HG03064 (cell line): ENCODE measurements around the gene SLC30A5.

Experiments used
- ATAC-seq: cut with Tn5 transposase; IDR thresholded peaks from one replicate; pipeline ENCODE4 v1.9.1; 2021; ENCODE audit warnings: low read depth; ENCODE audit not compliant: unreplicated experiment

Gene SLC30A5

DNA sequence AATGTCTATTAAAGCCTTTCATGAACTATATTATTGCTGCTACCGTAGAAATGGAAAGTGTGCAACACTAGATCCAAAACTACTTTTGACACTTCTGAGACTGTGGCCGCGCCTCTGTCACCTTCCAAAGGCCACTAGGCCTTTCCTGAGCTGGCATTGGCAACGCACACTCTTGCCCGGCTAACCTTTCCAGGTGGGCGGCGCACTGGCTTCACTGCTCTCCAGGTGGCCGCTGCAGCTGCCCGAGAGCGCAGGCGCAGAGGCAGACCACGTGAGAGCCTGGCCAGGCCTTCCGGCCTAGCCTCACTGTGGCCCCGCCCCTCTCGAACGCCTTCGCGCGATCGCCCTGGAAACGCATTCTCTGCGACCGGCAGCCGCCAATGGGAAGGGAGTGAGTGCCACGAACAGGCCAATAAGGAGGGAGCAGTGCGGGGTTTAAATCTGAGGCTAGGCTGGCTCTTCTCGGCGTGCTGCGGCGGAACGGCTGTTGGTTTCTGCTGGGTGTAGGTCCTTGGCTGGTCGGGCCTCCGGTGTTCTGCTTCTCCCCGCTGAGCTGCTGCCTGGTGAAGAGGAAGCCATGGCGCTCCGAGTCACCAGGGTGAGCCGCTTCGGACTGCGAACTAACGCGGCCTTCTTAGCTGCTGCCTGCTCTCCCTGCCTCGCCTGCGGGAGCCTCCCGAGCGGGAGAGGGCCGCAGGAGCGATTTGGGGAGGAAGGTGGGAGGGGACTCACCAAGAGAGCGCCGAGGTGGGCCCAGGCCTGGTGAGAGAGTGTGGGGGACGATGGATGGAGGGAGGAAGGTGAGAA, 73.1 kb downstream of the SLC30A5 start, which contains the start of gene CCNB1:
Gene CCNB1, plus strand, starts transcription at position 465 of the 807 bp plus-strand sequence. Its CDS starts 113 bp downstream, at position 578.
- peak; percentile 98 for ATAC-seq

DNA sequence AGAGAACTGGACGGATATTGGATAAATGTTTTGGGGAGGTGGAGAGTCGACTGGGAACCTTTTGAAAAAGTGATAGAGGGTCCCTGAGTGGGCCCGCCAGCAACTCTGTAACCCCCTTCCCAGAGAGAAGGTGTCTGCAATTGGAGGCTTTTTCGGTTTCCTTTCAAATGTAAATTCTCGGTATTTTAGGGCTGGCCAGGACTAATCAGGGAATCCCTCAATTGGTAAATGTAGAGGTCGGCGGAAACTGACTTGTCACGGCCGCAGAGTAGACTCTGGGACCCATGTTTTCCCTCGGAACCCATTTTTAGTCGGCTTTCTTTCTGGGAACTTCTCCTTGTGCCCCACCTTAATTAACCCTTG, 73.7 kb downstream of the SLC30A5 start:
- ATAC-seq, result no peak

DNA sequence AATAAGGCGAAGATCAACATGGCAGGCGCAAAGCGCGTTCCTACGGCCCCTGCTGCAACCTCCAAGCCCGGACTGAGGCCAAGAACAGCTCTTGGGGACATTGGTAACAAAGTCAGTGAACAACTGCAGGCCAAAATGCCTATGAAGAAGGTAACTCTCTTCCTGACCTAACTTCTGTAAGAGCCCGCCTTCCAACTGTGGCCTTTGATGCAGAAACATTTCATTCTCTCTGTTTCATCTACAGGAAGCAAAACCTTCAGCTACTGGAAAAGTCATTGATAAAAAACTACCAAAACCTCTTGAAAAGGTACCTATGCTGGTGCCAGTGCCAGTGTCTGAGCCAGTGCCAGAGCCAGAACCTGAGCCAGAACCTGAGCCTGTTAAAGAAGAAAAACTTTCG, 74.1 kb downstream of the SLC30A5 start:
- ATAC-seq, result no peak

DNA sequence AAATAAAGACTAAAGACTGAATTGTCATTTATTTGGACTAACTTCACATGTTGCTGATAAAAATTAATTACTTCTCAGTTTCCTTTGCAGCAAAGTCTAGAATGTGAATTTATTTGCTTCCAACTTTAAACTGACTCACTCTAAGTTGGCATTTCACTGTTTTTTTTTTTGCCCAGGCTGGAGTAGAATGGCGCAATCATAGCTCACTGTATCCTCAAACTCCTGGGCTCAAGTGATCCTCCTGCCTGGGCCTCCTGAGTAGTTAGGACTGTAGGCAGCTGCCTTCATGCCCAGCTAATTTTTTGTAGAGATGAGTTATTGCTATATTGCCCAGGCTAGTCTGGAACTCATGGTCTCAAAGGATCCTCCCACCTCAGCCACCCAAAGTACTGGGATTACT, 76.7 kb downstream of the SLC30A5 start:
- no peak for ATAC-seq

DNA sequence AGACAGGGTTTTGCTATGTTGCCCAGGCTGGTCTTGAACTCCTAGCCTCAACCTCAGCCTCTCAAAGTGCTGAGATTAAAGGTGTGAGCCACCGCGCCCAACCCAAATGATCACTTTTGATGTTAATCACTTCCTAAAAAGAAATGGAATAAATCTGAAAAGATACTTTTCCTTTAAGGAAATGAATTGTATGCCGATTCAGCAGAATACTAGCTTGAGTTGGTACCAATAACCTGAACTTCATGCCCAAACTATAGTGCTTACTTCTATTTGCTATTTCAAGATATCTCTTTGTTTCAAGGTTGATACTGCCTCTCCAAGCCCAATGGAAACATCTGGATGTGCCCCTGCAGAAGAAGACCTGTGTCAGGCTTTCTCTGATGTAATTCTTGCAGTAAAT, 77.2 kb downstream of the SLC30A5 start:
- no peak for ATAC-seq
